Astrocyte of the hippocampus (primary cell): ENCODE data around the gene CLIC3.
"Not testable (repeated sequence)": the region's sequence is repeated elsewhere in the genome, so short reads cannot be mapped to it uniquely, and the experiment has no call there.

Source experiments
- DNase-seq: peaks from one replicate; pipeline ENCODE4 v3.0.0; 2011; ENCODE audit warnings: low read depth, low spot score

Gene CLIC3

DNA sequence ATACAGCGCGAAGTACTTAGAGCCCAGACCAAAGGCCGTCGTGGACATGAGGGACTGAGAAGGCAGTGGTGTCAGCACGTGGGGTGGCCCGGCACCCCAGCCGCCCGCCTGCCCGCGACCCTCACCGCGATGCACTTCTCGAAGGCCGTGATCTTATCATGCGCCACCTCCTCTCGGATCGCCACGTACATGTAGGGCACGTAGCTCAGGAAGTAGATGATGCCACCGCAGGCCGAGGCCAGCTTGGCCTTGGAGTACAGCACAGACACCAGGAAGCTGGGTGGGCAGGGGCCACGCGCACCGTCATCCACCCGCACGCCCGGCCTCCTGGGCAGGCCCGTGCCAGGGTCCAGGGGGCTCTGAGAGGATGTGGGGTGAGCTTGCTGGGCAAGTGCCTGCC, 20.7 kb upstream of the CLIC3 start:
- no peak for DNase-seq

DNA sequence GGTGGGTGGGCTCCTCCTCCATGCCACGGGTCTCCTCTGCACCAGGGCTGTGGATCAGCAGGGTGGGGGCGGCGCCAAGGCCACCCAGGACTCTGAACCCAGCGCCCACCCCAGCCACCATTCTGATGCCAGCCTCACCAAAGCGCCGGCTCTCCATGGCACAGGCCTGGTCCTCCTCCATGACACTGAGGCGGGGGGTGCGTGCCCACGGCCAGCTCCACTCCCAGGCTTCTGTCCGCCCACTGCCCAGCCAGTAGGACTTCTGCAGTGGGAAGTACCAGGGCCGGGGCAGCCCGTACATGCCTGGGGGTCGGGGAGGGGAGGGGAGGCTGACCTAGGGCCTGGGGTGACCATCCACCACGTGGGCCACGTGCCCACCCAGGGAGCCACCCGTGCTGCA, 20.1 kb upstream of the CLIC3 start:
- no peak for DNase-seq

DNA sequence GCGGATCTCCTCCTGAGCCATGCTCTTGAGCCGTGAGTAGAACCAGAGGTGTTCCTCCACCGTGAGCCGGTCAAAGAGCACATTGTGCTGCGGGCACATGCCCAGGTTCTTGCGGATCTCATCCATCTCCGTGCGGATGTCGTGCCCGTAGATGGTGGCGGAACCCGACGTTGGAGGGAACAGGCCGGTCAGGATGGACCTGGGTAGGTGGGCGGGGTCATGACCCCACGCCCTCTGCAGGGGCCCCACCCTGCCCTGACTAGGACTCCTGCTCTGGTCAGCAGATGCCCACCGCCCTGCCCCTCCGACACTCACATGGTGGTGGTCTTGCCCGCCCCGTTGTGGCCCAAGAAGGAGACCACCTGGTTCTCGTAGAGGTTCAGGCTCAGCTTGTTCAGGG, 19.6 kb upstream of the CLIC3 start:
- no peak for DNase-seq

DNA sequence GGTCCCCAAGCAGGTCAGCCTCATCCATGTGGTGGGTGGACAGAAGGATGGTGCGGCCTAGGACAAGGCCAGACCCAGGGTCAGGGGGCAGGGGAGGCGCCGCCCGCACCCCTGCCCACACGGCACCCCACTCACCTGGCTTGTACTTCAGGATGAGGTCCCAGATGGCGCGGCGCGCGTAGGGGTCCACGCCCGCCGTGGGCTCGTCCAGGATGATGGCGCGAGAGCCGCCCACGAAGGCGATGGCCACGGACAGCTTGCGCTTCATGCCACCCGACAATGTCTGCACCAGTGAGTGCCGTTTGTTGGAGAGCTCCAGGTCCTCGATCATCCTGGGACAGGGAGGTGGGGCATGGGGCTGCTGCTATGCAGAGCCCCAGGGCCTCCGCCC, 19.2 kb upstream of the CLIC3 start:
- no peak for DNase-seq

DNA sequence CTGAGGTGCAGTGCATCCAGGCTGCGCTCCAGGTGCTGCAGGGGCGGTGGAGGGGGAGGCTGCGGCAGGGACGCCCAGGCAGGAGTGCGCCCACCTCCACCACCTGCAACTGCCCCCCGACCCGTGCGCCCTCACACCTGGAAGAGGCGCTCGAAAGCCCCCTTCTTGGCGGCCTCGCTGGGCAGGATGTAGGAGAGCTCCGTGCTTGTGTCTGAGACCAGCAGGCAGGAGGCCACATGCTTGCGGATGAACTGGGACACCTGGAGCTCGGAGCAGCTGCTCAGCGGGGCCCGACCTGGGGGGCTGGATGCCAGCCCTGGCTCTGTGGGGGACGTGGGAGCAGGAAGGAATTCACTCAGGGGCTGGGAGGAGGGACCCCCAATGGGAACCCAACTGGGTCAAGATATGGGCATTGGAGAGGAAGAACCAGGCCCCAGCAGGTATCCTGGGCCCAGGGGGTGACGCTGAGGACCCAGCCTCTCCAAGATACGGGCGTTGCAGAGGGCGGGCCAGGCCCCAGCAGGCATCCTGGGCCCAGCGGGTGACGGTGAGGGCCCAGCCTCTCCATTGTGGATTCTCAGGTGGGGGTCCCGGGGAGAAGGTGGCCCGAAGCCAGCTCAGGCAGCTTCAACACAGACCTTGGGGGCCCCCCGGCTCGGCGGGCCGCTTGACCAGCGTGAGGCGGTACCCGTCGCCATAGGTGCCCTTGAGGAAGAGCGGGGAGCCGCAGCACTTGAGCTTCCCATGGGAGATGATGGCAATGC, 18.6 kb upstream of the CLIC3 start:
- no peak for DNase-seq

DNA sequence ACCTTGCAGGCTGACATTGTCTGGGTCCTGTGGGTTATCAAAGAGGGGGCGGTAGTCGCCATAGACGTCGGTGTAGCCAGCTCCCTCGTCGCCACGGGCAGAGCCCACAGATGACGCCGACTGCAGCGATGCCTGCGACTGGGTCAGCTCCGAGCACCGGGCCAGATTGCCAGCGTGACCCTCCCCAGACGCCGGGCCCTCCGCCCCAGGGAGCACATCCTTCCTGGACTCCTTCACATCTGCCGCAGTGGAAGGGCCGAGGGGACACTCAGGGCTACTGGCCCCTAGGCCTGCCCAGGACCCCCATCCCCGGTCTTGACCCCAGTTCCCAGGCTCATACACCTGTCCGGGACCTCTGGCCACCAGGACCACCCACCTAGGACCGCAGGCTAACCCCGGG, 17.8 kb upstream of the CLIC3 start:
- no peak for DNase-seq

DNA sequence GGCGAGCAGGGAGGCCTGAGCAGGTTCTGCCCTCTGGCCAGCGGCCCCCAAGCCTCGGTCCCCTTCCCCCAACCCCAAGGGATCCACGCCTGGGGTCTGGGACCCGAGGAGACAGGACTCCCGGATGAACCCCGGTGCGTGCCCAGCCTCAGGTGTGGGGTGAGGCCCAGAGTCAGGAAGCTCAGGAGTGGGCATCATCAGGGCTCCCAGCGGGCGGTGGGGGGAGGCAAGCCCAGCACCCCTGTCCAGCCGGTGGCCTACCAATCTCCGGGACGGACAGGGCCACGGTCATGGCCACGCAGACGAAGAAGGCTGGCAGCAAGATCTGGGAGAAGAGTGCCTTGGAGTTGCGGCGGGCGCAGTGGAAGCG, 17.2 kb upstream of the CLIC3 start:
- no peak for DNase-seq

DNA sequence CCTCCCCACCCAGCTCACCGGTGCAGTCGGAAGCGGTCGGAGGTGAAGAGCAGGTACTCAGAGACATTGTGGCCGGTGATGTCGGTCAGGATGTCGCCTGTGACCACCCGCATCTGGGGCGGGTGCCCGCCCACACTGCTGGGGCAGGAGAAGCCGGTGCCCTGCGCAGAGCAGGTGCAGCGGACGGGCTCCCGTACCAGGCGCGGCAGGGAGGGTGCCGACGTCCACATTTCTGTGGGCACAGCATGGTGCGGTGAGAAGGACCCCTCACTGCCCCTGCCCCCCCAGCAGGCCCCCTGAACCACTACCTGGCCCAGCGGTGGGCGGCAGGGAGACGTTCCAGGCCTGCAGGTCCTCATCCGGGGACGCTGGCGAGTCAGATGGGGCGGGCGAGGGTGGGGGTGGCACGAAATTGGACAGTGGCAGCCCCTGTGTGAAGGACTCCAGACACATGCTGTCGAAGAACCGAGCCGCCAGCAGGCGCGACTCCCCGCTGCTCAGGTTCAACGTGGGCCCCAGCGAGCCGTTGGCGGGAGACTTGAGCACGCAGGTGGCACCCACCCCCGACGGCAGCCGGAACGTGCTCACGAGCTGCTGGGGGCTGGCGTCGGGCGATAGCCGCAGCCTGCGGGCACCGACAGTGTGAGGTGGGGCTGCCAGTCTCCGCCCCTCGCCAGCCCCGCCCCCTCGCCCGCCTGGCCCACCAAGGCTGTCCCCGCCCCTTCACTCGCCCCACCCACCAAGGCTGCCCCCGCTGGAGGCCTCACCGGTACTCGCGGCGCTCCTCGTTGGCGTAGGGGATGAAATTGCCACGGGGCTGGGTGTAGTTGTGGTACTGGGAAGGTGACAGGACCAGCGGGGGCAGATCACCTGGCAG, 16.6 kb upstream of the CLIC3 start:
- no peak for DNase-seq

DNA sequence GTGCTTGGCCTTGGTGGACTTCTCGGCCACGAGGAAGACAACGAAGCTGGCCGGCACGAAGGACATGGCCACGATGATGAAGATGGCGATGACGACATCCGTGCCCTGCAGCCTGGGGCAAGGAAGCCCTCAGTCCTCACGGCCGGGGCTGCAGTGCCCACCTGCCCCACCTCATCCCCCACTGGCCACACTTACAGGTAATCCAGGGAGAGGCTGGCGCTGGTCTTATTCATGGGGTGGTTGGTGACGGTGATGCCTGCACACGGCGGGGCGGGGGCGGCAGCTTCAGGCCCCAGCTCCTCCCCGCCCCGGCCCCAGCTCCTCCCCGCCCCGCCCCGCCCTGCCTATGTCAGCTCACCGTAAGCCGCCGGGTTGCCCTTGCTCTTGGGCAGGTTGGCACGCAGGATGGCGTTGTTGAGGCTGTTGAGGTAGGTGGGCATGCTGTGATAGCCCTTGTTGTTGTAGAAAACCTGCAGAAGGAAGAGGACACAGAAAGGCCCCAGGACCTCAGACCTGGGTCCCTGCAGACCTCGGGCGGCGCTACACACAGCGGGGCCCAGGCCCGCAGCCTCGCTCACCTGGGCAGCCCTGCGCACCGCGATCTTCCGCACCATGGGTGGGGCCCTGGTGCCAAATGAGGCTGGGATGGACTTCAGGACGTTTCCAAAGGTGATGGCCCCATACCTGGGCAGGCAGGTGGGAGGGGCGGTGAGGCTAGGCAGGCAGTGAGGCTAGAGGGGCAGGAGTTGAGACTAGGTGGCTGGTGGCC, 15.7 kb upstream of the CLIC3 start:
- DNase-seq, result no peak

DNA sequence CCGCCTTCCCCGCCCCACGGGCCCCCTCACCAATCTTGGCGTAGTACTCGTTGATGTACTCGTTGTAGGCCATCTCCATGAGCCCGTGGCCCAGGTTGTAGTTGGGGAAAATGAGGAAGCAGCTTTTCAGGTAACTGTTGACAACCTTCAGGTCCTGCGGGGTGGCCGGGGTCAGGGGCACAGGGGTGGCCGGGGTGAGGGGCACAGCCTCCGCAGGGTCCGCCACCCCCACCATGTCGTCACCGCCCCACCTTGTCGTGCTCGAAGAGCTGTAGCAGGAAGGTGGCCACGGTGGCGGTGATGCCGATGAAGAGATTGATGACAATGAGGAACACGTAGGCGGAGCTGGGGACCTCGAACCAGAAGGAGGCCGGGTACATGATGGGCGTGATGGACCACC, 14.8 kb upstream of the CLIC3 start:
- DNase-seq, result no peak

DNA sequence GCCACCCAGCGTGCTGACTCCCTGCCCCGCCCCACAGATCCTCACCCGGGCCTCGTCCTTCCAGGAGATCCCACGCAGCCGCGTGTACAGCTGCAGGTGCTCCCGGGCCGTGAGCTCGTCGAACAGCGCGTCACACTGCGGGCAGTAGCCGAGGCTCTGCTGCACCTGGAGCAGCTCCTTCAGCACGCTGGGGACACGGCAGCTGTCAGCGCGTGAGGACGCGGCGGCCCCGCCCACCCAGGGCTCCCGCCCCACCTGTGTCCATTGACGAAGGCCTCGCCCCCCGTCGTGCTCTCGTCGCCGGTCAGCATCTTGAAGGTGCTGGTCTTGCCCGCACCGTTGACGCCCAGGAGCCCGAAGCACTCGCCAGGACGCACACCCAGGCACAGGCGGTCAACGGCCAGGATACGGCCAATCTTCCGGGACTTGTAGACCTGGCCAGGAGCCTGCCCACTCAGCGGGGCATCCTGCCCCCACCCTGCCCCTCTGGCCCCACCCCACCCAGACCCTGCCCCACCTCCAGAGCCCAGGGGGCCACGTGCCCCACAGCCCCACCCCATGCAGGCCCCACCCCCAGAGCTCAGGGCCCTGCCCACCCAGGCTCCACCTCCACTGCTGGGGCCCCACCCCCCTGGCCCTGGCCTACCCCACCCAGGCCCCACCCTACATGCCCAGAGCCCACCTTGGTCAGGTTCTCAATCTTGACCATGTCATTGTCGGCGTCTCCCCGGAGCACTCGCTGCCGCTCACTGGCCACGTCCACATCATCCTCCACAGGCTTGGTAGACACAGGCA, 13.8 kb upstream of the CLIC3 start:
- DNase-seq, result no peak

DNA sequence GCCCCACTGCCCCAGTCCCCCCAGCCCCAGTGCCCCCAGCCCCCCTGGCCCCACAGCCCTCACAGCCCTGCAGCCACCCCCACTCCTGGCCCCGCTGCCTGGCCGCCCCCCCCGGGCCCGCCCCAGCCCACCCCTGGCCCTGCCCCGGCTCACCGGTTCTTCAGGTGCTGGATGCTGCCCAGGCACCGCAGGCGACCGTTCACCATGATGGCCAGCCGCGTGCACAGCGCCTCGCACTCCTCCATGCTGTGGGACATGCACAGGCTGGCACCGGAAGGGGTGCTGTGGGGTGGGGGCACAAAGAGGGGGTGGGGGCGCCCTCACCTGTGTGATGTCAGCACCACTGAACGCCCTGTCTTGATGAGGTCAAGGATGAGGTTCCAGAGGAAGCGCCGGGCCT, 12.8 kb upstream of the CLIC3 start:
- DNase-seq, result no peak

DNA sequence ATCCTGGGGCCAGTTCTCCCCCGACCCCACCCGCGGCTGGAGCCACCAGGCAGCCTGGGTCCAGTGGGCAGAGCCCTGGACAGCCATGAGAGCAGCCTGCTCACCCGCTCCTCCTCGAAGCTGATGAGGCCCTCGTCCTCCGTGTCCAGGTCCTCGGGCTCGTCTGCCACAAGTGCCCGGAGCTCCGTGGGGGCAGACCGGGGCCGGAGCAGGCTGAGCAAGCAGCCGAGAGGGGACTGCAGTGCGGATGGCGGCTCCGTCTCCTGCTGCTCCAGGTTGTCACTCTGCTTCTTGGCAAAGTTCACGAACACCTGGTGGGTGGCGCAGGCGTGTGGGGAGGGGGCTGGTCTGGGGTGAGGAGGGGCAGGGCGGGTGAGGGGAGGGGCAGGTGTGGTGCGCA, 11.9 kb upstream of the CLIC3 start:
- DNase-seq, result no peak

DNA sequence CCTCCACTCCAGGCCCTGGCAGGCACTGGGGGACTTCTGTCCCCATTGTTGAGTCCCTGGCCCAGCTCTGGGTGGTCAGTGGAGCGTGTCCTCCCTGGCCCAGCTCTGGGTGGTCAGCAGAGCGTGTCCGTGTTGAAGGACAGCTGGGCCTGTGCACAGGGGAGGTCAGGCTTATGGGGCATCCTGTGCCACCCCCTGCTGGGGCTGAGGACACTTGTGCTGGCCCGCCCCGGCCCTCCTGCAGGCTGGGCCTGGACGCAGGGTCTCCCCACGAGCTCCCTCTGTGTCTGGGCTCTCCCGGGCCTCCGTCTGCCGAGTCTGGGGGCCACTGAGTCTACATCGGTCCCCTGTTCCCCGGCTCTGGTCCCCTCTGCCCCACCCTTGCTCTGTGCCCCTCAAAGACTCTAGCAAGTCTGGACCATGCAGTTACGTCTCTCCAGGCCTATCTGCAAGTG, 11.5 kb upstream of the CLIC3 start:
- DNase-seq, result no peak

DNA sequence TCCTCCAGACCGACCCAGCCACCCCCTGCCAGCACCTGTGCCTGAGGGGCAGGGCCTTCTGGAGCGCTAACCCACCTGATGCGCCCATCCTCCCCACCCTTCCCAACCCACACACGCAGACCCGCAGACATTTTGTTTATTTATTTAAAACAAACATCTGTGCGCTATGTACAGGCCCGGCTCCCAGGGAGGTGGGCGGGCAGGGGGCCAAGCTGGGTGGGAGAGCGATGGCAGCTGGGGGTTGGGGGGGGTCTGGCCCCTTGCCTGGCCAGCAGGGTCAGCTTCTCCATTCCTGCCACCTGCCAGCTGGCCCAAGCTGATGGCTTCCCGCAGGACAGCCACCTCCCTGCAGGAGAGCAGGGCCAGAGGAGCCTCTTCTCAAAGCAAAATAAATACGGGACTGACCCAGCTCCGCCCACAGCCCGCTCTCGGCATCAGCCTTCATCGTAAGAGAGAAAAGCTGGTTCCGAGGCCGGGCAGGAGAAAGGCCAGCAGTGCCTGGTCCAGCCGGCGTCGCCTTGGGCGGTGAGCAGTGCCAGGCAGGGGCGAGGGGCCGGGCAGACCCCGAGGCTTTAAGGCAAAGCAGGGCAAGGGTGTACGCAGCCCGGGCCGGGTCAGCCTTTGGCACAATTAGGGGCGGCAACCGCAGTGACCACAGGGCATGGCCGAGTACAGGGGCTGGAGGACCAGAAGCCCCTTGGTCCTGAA, 10.9 kb upstream of the CLIC3 start:
- no peak for DNase-seq

DNA sequence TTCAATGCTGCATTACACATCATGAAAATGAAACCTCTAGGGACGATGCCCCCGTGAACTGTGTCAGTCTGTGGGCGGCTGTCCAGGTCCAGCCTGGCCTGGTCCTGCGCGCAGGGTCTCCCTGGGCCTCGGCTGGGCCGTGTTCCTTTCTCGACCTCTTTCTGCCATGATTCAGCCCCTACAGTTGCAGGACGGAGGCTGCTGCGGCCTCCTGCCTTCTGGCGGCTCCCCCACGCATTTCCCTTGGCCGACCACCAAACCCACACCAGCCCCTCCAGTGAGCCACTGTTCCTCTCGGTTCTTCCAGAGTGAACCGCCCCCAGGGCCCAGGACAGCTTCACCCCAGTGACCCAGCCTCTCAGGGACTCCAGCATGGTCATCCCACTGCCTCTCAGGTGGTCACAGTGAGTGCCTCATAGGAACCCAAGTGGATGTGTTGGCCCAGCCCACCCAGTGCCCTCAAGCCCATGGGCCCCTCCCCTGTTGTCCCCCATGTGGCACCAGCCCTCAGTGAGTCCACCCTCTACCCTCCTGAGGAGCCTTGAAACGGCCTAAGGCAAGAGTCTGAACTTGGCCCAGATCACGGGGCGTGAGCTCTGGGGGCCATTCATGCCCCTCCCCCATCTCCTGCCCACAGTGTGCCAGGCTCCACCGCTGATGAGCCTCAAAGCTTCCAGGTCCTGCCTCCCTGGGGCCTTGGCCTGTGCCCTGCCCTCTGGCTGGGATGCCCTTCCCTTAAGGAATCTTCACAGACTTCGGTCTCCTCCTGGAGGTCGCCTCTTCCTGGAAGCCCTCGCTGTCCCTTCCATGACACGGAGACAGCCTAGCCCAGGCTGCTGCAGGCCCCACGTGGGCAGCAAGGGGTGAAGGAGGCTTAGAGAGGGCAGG, 10.0 kb upstream of the CLIC3 start:
- peak; percentile 49 for DNase-seq

DNA sequence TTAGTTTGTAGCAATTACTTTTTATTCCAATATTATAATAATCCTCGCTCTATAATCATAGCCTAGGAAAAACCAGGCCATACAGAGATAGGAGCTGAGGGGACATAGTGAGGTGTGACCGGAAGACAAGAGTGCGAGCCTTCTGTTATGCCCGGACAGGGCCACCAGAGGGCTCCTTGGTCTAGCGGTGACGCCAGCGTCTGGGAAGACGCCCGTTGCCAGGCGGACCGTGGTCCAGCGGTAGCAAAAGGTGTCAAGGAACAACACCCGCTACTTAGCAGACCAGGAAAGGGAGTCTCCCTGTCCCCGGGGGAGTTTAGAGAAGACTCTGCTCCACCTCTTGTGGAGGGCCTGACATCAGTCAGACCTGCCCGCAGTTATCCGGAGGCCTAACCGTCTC, 7.9 kb upstream of the CLIC3 start:
- not testable (repeated sequence) for DNase-seq

DNA sequence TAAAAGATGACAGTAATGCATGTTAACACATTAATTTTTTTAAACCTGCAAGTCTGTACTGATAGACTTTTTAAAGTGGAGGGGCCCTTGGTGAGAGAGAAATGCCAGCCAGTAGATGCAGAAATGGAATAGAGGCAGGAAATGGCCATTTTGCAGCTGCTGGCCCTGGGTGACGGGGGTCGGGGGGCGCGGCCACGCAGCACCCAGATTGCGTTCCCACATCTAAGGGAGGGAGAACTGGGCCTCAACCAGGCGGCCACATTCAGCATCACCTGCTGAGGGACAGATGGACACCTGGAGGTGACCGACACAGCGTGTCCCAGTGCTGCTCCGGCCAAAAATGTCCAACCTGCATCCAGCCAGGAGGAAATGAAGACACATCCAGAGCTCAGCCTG, 6.3 kb upstream of the CLIC3 start:
- DNase-seq, result no peak

DNA sequence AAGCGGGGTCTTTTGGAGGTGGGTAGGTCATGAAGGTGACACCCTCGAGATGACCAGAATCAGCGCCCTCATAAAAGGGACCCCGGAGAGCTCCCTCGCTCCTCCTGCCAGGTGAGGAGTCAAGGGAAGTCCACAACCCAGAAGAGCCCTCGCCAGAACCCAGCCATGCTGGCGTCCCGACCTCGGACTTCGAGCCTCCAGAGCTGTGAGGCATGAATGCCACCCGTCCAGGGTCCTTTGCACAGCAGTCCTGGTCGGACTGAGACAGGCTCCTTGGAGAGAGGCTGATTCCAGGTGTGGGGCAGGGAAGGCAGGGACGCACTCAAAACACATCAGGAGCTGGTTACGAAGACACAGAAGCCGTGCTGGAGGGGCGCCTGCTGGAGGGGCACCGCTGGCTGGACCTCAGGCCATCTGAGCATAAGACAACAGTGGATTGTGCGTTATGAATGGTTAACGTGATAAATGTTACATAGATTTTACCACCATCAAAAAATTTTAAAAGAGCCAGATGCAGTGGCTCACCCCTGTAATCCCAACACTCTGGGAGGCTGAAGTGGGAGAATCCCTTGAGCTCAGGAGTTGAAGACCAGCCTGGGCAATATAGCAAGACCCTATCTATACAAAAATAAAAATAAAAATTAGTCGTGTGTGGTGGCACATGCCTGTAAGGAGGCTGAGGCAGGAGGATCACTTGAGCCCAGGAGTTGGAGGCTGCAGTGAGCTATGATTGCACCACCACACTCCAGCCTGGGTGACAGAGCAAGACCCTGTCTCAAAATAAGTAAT, 5.7 kb upstream of the CLIC3 start:
- DNase-seq, result no peak
